DOHH2 (cell line): ENCODE data around the gene DNAJC24.

ENCODE experiments used
- EZH2phosphoT487 ChIP-seq: fragments of 200-600 bp; sonication (generic); IDR thresholded peaks from 2 replicates; pipeline ENCODE4 v1.6.1; 2017; ENCODE audit warnings: borderline replicate concordance, mild to moderate bottlenecking, antibody characterized with exemption, low read length, moderate library complexity, mixed read lengths
- TF ChIP-seq, protein P1 (sequence below): fragments of 200-600 bp; sonication (generic); IDR thresholded peaks from one replicate; pipeline ENCODE4 v1.5.1; 2014; ENCODE audit warnings: antibody characterized with exemption, mild to moderate bottlenecking, low read depth, low read length; ENCODE audit not compliant: poor library complexity, severe bottlenecking

GRCh38 chr11:31455177-31455576, 85.5 kb downstream of the DNAJC24 start:
- TF ChIP-seq, protein P1, sequence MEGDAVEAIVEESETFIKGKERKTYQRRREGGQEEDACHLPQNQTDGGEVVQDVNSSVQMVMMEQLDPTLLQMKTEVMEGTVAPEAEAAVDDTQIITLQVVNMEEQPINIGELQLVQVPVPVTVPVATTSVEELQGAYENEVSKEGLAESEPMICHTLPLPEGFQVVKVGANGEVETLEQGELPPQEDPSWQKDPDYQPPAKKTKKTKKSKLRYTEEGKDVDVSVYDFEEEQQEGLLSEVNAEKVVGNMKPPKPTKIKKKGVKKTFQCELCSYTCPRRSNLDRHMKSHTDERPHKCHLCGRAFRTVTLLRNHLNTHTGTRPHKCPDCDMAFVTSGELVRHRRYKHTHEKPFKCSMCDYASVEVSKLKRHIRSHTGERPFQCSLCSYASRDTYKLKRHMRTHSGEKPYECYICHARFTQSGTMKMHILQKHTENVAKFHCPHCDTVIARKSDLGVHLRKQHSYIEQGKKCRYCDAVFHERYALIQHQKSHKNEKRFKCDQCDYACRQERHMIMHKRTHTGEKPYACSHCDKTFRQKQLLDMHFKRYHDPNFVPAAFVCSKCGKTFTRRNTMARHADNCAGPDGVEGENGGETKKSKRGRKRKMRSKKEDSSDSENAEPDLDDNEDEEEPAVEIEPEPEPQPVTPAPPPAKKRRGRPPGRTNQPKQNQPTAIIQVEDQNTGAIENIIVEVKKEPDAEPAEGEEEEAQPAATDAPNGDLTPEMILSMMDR = no peak
- TF ChIP-seq EZH2phosphoT487 = no peak
